GM12872 (cell line): ENCODE data around the gene CPM.

Experiments used
- CTCF ChIP-seq: IDR thresholded peaks from 3 replicates; pipeline ENCODE4 v1.5.1; 2011; ENCODE audit warnings: low read depth, mild to moderate bottlenecking, low read length, moderate library complexity; ENCODE audit not compliant: insufficient read depth

The CPM gene

DNA sequence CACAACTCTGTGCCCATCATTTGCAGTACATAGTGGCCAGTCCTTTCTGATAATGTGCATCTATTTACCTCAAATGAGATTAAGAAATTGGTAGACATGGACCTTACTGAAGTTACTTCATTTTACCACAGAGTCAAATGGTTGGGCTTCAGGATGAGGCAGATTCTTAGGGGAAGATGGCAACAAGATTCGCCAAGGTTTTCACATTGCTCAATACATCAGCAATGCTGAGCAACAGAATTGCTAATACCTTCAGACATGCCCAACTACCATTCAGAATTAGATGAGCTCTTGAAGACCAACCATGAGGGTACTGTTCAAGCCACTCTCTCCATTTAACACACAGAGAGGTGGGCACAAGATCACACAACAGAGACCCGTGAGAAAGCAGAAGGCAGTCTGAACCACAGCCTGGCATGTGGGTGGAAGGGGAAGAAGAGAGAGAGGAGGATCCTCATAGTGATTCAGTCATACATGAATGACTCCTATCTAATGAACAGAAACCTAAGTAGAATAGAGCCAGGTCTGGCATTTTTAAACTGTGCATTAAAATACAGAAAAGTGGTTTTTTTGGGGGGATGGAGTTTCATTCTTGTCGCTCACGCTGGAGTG, 28.5 kb downstream of the CPM start:
- TF ChIP-seq CTCF = no peak

- no peak for TF ChIP-seq CTCF
These were observed 29.5 kb downstream of the CPM start for GRCh38 chr12:68903511-68903910.

DNA sequence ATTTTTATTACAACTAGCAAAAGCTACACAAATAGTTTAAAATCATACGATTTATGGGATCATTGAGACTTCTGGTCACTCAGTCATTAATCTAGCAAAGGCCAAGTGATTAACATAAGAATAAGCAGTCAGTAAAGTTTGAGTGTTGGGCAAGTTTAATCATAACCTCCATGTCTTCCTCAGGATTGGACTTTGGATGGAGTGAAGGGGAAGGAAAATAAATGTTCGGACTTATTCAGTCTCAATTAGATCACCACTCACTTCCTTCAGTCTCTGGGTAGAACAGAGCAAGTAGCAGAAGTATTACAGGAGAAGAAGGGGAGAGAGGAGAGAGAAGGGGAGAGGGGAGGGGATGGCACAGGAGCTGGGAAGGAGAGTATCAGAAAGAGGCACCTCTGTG, 31.4 kb downstream of the CPM start:
- no peak for TF ChIP-seq CTCF

DNA sequence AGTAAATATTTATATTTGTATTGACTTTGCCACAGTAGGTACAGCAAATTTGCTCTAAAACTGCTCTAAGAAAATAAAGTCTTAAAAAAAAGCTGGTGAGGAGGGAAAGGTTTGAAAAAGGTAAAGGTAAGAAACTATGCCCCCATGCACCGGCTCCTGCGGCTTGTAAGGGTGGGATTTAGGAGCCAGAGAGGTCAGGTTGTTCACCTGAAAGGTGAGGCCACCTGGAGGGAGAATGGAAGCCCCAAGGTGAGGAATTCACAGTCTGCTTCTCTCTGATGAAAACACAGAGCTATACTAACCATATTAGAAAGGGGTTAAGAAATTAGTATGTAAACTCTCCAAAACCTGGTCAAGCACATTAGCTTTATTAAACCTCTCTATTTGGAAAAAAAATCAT, 31.8 kb downstream of the CPM start:
- TF ChIP-seq CTCF = no peak

DNA sequence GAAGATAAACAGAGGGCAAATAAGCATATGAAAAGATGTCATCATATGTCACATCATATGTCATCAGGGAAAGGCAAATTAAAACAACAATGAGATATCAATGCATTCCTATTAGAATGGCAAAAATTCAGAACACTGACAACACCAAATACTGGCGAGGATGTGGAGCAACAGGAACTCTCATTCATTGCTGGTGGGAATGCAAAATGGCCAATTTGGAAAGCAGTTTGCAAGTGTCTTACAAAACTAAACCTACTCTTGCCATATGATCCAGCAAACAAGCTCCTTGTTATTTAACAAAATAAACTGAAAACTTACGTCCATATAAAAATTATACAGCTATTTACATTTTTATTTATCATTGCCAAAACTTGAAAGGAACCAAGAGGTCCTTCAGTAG, 32.7 kb downstream of the CPM start:
- no peak for TF ChIP-seq CTCF

DNA sequence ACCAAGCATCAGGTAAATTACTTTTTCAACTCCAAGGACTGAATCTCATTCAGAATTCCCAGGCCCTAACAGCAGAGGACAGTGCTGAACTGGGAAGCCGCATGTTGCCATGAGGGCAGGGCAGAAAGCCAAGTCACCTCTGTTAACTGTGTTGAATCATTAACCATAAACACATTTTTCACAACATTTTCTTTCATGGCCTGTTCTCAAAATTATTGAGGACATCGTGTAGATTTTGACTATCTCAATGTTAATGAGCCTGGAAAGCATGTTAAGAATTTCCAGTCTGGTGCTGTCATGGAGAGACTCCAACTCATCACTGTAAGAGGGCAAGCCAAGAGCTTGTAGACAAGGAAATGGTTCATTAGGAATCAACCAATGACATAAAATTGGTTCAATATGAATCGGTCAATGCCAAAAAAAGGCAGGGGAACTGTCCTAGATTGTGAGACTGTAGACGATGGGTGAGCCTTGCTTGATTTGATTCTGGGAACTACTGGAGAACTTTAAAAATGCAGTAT, 33.7 kb downstream of the CPM start:
- TF ChIP-seq CTCF = no peak

DNA sequence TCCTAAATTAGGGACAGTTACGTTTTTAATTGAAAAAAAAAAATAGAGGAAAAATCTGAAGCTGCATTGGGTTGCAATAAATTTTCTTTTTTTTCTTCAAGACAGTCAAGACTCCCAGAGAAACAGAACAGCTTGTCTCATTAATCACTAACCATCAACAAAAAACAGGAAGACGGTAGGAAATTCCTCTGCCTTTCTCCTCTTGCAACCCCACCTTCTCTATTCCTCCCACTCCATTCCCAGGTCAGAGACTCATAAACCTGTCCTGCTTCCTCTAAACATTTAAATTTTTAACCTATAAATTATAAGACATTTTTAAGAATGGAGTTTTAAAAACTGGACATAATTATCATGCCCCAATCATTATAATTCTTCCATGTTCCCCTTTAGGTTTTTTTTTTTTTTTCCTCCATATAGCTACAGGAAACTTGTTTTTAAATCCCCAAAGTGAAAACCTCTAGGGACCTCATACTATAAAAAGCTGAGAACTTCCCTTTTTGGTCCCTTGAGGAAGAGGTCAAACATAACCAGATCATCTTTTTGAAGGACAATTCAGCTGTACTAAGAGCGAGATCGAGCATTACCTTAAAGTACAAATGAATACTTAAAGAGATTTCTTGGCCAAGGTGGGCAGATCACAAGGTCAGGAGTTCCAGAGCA, 36.0 kb downstream of the CPM start:
- TF ChIP-seq CTCF = no peak
